ENCODE results near the gene CDK2.
"Not testable (repeated sequence)": the region's sequence is repeated elsewhere in the genome, so short reads cannot be mapped to it uniquely, and the experiment has no call there.

CDK2 gene

GRCh38 chr12:55982319-55982936 lies 15.8 kb downstream of the CDK2 start:
- no peak for DNase-seq (ENCODE audit: low spot score)

DNA sequence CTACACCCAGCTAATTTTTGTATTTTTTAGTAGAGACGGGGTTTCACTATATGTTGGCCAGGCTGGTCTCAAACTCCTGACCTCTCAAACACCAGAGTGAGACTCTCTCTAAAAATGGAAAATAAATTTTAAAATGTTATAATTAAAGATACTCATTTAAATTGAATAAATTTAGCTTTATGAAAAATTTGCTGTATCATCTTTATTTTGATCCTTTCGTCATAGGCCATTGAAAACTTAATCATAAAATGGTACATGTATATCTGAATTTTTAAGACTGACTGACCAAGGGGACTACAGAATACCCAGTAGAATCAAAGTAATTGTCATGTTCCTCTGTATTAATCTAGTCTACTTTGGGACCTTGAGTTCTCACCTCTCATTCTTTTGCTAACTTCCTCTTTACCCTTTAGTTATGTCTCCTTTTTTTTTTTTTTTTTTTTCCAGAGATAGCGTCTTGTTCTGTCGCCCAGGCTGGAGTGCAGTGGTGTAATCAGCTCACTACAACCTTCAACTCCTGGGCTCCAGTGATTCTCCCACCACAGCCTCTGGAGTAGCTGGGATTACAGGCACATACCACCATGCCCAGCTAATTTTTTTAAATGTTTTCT lies 16.7 kb downstream of the CDK2 start:
- no peak for DNase-seq (ENCODE audit: low spot score)

DNA sequence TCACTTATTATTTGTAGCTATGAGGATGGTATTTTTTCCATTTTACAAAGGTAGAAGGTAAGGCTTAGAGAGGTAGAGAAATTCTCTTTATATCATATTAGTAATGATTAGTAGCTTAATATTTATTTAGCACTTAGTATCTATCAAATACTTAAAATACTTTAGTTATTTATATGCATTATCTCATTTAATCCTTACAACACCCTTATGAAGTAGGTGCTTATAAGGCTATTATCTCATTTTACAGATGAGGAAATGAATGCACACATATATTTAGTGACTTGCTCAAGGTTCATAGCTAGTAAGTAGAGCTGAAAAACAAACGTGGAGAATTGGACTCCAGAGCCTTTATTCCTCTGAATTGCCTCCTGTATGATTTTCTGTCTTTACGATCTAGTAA lies 18.2 kb downstream of the CDK2 start:
- no peak for DNase-seq (ENCODE audit: low spot score)

DNA sequence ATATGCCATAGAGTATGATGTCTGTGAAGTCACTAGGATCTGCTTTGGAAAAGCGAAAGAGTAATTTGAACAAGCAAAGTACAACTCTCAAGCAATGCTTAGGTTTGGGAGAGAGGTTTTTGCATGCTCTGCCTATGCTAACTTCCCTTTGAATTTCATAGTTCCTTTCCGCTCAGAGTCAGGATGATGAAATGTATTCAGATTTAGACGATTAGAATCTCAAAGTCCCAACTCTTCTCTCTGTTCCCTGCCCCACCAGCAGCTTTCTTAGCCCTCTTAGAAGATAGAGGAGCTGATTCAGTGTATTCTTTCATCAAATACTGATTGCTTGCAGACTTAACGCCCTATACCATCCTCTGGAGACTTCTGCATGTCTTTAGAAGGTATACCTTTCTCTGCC lies 18.7 kb downstream of the CDK2 start:
- DNase-seq (ENCODE audit: low spot score), result no peak

DNA sequence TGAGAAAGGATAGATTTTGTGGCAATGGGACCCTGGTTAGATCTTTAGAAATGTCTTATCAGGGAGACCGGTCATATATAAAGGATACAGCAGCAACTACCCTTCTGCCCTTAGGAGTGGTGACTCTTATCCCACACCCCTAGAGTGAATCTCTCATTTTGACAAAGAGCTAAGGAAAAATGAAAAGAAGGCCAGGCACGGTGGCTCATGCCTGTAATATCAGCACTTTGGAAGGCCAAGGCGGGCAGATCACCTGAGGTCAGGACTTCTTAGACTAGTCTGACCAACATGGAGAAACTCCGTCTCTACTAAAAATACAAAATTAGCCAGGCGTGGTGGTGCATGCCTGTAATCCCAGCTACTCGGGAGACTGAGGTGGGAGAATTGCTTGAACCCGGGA lies 19.3 kb downstream of the CDK2 start:
- not testable (repeated sequence) for DNase-seq (ENCODE audit: low spot score)

GRCh38 chr12:55991110-55991509 lies 24.5 kb downstream of the CDK2 start:
- DNase-seq (ENCODE audit: low spot score), result no peak

- DNase-seq (ENCODE audit: low spot score), result no peak
Measured at GRCh38 chr12:55993230-55993853, 26.7 kb downstream of the CDK2 start.

- DNase-seq (ENCODE audit: low spot score), result no peak
Measured at GRCh38 chr12:55995366-55995765, 28.7 kb downstream of the CDK2 start.

- DNase-seq (ENCODE audit: low spot score), result peak; percentile 70
Measured at GRCh38 chr12:55996201-55996714, 29.6 kb downstream of the CDK2 start.

GRCh38 chr12:55996715-55997534 lies 30.3 kb downstream of the CDK2 start, which contains the start of gene SUOX:
Gene SUOX, plus strand, starts transcription at chr12:55997276. Its CDS starts 4,946 bp downstream, at chr12:56002222.
- DNase-seq (ENCODE audit: low spot score), result peak; percentile 85

- DNase-seq (ENCODE audit: low spot score), result no peak
Measured at GRCh38 chr12:55997535-55997859, 30.9 kb downstream of the CDK2 start.

DNA sequence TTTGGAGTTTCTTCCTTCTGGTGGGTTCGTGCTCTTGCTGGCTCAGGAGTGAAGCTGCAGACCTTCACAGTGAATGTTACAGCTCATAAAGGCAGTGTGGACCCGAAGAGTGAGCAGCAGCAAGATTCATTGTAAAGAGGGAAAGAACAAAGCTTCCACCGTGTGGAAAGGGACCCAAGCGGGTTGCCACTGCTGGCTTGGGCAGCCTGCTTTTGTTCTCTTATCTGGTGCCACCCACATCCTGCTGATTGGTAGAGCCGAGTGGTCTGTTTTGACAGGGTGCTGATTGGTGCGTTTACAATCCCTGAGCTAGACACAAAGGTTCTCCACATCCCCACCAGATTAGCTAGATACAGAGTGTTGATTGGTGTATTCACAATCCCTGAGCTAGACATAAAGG lies 32.9 kb downstream of the CDK2 start:
- DNase-seq (ENCODE audit: low spot score), result not testable (repeated sequence)

DNA sequence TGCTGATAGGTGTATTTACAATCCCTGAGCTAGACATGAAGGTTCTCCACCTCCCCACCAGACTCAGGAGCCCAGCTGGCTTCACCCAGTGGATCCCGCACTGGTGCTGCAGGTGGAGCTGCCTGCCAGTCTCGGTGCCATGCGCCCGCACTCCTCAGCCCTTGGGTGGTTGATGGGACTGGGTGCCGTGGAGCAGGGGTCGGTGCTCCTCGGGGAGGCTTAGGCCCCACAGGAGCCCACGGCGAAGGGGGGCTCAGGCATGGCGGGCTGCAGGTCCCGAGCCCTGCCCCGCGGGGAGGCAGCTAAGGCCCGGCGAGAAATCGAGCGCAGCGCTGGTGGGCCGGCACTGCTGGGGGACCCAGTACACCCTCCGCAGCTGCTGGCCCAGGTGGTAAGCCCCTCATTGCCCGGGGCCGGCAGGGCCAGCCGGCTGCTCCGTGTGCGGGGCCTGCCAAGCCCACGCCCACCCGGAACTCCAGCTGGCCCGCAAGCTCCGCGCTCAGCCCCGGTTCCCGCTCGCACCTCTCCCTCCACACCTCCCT lies 33.4 kb downstream of the CDK2 start:
- not testable (repeated sequence) for DNase-seq (ENCODE audit: low spot score)

DNA sequence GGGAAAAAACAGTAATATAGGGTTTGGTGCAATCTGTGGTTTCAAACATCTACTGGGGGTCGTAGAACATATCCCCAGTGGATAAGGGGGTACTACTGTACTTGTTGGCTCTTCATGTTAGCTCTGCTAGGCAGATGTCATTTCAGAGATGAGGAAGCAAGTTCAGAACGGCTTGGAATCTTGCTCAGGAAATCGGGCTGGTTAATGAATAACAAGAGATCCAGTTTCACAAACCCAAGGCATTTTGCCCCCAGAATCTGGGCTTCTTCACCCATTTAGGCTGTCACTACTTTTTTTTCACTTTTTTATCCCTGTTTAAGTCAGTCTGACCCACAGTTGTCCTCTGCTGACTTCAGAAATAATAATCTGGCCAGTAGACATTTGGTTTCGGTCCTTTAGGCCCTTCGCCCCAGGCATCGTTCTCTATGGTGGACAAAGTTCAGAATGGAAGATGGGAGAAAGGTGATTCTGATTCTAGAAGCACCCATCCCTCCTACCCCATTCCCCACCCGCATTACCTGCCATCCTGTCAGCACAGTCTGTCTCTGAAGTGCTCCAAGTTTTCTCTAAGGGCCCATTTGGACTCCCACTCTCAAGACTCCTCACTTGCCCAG lies 35.0 kb downstream of the CDK2 start:
- DNase-seq (ENCODE audit: low spot score), result no peak

DNA sequence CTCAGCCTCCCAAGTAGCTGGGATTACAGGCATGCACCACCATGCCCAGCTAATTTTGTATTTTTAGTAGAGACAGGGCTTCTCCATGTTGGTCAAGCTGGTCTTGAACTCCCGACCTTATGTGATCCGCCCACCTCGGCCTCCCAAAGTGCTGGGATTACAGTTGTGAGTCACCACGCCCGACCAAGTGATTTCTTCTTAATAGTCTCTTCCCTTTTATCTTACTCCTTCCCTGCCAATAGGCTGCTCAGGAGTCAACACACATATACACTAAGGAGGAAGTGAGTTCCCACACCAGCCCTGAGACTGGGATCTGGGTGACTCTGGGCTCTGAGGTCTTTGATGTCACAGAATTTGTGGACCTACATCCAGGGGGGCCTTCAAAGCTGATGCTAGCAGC lies 36.7 kb downstream of the CDK2 start:
- DNase-seq (ENCODE audit: low spot score), result not testable (repeated sequence)

DNA sequence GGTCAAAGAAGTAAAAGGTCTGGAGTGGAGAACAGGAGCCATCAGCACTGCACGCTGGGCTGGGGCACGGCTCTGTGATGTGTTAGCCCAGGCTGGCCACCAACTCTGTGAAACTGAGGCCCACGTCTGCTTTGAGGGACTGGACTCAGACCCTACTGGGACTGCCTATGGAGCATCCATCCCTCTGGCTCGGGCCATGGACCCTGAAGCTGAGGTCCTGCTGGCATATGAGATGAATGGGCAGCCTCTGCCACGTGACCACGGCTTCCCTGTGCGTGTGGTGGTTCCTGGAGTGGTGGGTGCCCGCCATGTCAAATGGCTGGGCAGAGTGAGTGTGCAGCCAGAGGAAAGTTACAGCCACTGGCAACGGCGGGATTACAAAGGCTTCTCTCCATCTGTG lies 37.6 kb downstream of the CDK2 start:
- DNase-seq (ENCODE audit: low spot score), result no peak

- peak; percentile 91 for DNase-seq (ENCODE audit: low spot score)
Measured at GRCh38 chr12:56007564-56008559, 41.2 kb downstream of the CDK2 start.

- no peak for DNase-seq (ENCODE audit: low spot score)
Measured at GRCh38 chr12:56010111-56010570, 43.5 kb downstream of the CDK2 start.

DNA sequence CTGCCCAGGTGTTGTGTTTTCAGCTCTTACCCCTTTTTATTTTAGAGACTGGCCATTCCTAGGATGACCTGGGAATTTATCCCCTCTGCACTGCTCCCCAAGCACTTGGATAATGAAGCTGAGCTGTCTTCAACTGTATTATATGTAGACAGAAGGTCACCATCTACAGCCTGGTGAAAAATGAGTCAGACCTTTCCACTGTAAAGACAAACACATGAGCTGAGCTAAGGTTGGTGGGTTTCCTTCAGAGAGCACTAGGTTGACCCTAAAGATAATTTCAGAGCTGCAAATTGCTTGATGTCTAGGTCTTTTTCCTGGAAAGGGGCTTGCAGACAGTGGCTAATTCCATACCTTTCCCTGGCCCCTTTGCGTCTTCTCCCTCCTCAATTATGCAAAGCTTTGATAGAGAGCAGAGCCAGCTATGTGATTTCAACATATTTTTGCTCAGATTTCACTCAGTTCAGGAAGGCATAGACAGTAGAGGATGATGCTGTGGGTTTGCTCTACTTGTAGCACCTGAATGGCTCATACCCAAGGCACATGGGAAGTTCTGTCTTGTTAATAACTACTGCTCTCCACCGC lies 45.0 kb downstream of the CDK2 start:
- DNase-seq (ENCODE audit: low spot score), result no peak

DNA sequence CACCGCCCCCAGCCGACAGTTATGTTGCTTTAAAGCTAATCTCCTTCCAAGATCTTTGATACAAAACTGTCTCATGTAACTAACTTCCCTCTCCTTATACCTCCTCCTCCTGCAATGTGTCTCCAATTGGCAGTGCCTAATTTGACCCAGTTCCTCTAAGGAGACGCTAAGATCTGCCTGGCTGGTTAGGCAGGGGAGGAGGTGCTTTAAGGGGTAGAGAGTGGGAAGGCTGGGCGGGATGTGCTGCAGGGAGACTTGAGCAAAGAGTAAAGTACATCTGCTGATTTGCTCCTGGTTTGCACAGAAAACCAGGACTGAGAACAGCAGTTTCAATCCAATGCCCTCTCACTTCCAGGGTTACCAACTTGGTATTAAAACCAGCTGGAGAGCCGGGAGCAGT lies 46.9 kb downstream of the CDK2 start:
- no peak for DNase-seq (ENCODE audit: low spot score)
